HepG2 (cell line): Measurements from ENCODE around the gene TAF12. TPM values are rescaled to one million over a fixed set of nuclear protein-coding genes. Genes with fewer than 3 reads are reported as not detected.

Experiments used
- ARHGAP35 ChIP-seq: sonication (generic); formaldehyde crosslinking; IDR thresholded peaks from 2 replicates; pipeline ENCODE4 v1.9.0; 2022; ENCODE audit warnings: mild to moderate bottlenecking, inconsistent platforms, moderate library complexity, missing genetic modification reagents, borderline replicate concordance
- ARNTL ChIP-seq: sonication (generic); formaldehyde crosslinking; IDR thresholded peaks from 2 replicates; pipeline ENCODE4 v1.4.0; 2020; ENCODE audit warnings: mild to moderate bottlenecking, missing genetic modification reagents
- CREB1 ChIP-seq, 2 experiments: fragments of 450-650 bp in 1 of 2; IDR thresholded peaks; 2 replicates each; pipeline ENCODE4 v1.6.1; 2016 to 2017; ENCODE audit warnings: control low read depth in 1 of 2, mild to moderate bottlenecking in 1 of 2, missing compliant biosample characterization in 1 of 2, missing genetic modification characterization in 1 of 2
- FOXA1 ChIP-seq, 2 experiments: fragments of 450-650 bp in 1 of 2; sonication (generic) in 1 of 2; formaldehyde crosslinking in 1 of 2; IDR thresholded peaks; 2 replicates each; pipeline versions ENCODE4 v1.4.0 to v1.6.1; 2016 to 2020; ENCODE audit warnings: missing genetic modification reagents in 1 of 2
- FOXJ3 ChIP-seq: sonication (generic); formaldehyde crosslinking; IDR thresholded peaks from 2 replicates; pipeline ENCODE4 v1.4.0; 2020; ENCODE audit warnings: missing genetic modification reagents, mild to moderate bottlenecking, borderline replicate concordance
- HNRNPK ChIP-seq: fragments of 200-400 bp; formaldehyde crosslinking; IDR thresholded peaks from 2 replicates; pipeline ENCODE4 v1.6.1; 2018; ENCODE audit warnings: low read length, low read depth, moderate library complexity, mild to moderate bottlenecking; ENCODE audit not compliant: poor library complexity, severe bottlenecking
- KLF16 ChIP-seq, 2 experiments: sonication (generic) in 1 of 2; formaldehyde crosslinking in 1 of 2; IDR thresholded peaks; 2 replicates each; pipeline versions ENCODE4 v1.6.1 to v1.8.0; 2016 to 2023; ENCODE audit warnings: missing genetic modification reagents in 2 of 2, missing compliant biosample characterization in 1 of 2
- MEIS2 ChIP-seq: sonication (generic); formaldehyde crosslinking; IDR thresholded peaks from 2 replicates; pipeline ENCODE4 v1.9.0; 2021; ENCODE audit warnings: mild to moderate bottlenecking, missing genetic modification reagents
- RNF2 ChIP-seq: fragments of 450-650 bp; conservative IDR thresholded peaks from 2 replicates; pipeline ENCODE4 v1.6.1; 2016; ENCODE audit warnings: low read depth
- SIX1 ChIP-seq: sonication (generic); formaldehyde crosslinking; IDR thresholded peaks from 2 replicates; pipeline ENCODE4 v1.4.0; 2020; ENCODE audit warnings: missing genetic modification reagents, borderline replicate concordance
- SNAI1 ChIP-seq: sonication (generic); formaldehyde crosslinking; IDR thresholded peaks from 2 replicates; pipeline ENCODE4 v1.5.0; 2020; ENCODE audit warnings: mild to moderate bottlenecking, missing genetic modification reagents, borderline replicate concordance
- SRSF9 ChIP-seq: fragments of 200-400 bp; formaldehyde crosslinking; IDR thresholded peaks from 2 replicates; pipeline ENCODE4 v1.6.1; 2018; ENCODE audit warnings: borderline replicate concordance, mild to moderate bottlenecking, low read depth, low read length; ENCODE audit not compliant: insufficient read depth, poor library complexity, severe bottlenecking
- ZBTB7B ChIP-seq: sonication (generic); formaldehyde crosslinking; IDR thresholded peaks from 2 replicates; pipeline ENCODE4 v1.4.0; 2020; ENCODE audit warnings: missing genetic modification reagents
- ZNF562 ChIP-seq: sonication (generic); formaldehyde crosslinking; IDR thresholded peaks from 2 replicates; pipeline ENCODE4 v1.8.0; 2022; ENCODE audit warnings: missing genetic modification reagents, borderline replicate concordance
- ZNF572 ChIP-seq: sonication (generic); formaldehyde crosslinking; IDR thresholded peaks from 2 replicates; pipeline ENCODE4 v1.5.1; 2020; ENCODE audit warnings: mild to moderate bottlenecking, missing genetic modification reagents
- ZSCAN9 ChIP-seq: IDR thresholded peaks from 2 replicates; pipeline ENCODE4 v1.6.1; 2016; ENCODE audit warnings: borderline replicate concordance
- polyA plus RNA-seq, 8 experiments: library from polyadenylated mRNA; depleted of rRNA in 3 of 8; stranded (reverse) in 7 of 8; unstranded in 1 of 8; fragments of >200 nt; fragmentation: Illumina TruSeq in 4 of 8; extraction: Trizol in 4 of 8; gene quantifications; 2 replicates each; pipeline versions ENCODE4 v1.2.1 to v1.2.3, GENCODE V29; 2011 to 2016; ENCODE audit warnings: low read depth in 4 of 8, missing spikeins in 1 of 8, mixed read lengths in 1 of 8; ENCODE audit not compliant: insufficient read depth in 1 of 8
- total RNA-seq, 5 experiments: library from RNA; depleted of rRNA; stranded (reverse); fragments of >200 nt; fragmentation: Illumina TruSeq; extraction: Trizol; gene quantifications; 2 replicates each; pipeline ENCODE4 v1.2.3, GENCODE V29; 2016; ENCODE audit warnings: low read depth in 1 of 5
- TF ChIP-seq, protein P1 (sequence below): sonication (generic); IDR thresholded peaks from 2 replicates; pipeline ENCODE4 v1.6.1; 2016; ENCODE audit warnings: low read depth, borderline replicate concordance
- TF ChIP-seq, protein P2 (sequence below), 2 experiments: fragments of 450-650 bp in 1 of 2; sonication (generic) in 1 of 2; formaldehyde crosslinking; IDR thresholded peaks; 2 replicates each; pipeline versions ENCODE4 v1.5.0 to v1.8.0; 2020 to 2022; ENCODE audit warnings: mild to moderate bottlenecking in 1 of 2, missing genetic modification reagents in 1 of 2
- TF ChIP-seq, protein P3 (sequence below): fragments of 450-650 bp; IDR thresholded peaks from 2 replicates; pipeline ENCODE4 v1.6.1; 2016
- TF ChIP-seq, protein P4 (sequence below): IDR thresholded peaks from 2 replicates; pipeline ENCODE4 v1.6.1; 2016; ENCODE audit warnings: low read depth, control low read depth

The TAF12 gene
- total and polyA plus RNA-seq, 2 of the 13 experiments (the other 11 are each of a cell fraction or from before 2014, with no cell fraction given): 16.3 to 17.1 TPM

DNA sequence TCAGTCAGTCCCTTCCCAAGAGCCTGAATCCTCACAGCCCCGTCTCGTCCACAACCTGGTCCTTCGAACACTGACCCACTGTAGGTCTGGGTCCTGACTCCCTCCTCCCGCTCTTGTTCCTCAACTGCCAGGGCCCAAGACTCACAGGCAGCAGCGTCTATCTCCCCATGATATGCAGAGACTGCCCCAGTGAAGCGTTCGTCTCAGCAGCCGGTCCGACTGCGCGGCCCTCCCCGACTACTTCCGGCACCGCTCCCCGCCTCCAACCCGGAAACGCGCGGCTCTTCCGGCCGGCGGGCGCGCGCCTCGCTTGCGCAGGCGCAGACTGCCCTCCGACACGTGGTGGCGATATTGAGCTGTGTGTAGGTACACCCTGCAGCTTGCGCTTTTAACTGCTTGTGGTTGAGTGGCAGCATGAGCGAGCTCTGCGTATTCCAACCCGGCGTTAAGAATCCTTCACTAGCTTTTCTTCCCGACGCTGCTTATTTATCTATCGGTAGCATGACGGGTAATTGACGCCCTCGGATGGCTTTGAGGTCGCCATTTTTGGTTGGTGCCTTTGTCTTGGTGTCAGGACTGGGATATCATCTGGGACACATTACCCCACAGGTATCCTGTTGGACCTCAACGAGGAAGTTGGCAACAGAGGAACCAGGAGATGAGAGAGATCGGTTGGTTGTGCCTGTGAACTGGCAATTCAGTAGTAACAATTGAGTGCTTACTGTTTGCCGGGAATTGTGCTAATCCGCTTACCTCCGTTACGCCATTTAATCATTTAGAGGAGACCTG is at the start of gene TAF12 (continued):
- peak; percentile 91; the same call in 1 of the 2 replicates for TF ChIP-seq ZNF572 (CRISPR knock-in tag)
- TF ChIP-seq ARNTL (CRISPR knock-in tag): peak; percentile 40; the same call in 1 of the 2 replicates
- TF ChIP-seq SNAI1 (CRISPR knock-in tag): no peak
- TF ChIP-seq ARHGAP35: peak; percentile 91
- TF ChIP-seq HNRNPK: no peak
- TF ChIP-seq CREB1 (IDR thresholded peaks at IDR 0.05): peak; percentile 55
- TF ChIP-seq CREB1 (CRISPR knock-in tag; IDR thresholded peaks at IDR 0.05): peak; percentile 84
- TF ChIP-seq FOXA1 (IDR thresholded peaks at IDR 0.05): no peak
- 0 out of 2 replicates have a peak, but pooled peaks have one; percentile 24 for TF ChIP-seq FOXA1 (CRISPR knock-in tag; IDR thresholded peaks at IDR 0.05)
- TF ChIP-seq FOXJ3 (CRISPR knock-in tag): peak; percentile 45
- peak in 1 of 2 experiments; percentile 82; a peak in 2 of 4 replicates for TF ChIP-seq KLF16 (CRISPR knock-in tag; IDR thresholded peaks at IDR 0.05)
- peak; percentile 77; the same call in 1 of the 2 replicates for TF ChIP-seq ZBTB7B (CRISPR knock-in tag)
- TF ChIP-seq ZNF562 (CRISPR knock-in tag): peak; percentile 62; the same call in 1 of the 2 replicates
- TF ChIP-seq, protein P1, sequence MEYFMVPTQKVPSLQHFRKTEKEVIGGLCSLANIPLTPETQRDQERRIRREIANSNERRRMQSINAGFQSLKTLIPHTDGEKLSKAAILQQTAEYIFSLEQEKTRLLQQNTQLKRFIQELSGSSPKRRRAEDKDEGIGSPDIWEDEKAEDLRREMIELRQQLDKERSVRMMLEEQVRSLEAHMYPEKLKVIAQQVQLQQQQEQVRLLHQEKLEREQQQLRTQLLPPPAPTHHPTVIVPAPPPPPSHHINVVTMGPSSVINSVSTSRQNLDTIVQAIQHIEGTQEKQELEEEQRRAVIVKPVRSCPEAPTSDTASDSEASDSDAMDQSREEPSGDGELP: peak; percentile 19; the same call in 1 of the 2 replicates
- no peak; the same call in 1 of the 2 replicates for TF ChIP-seq SIX1 (CRISPR knock-in tag)
- peak; percentile 86 for TF ChIP-seq MEIS2 (CRISPR knock-in tag)
- TF ChIP-seq ZSCAN9 (CRISPR knock-in tag): 0 out of 2 replicates have a peak, but pooled peaks have one; percentile 56
- TF ChIP-seq, protein P2, sequence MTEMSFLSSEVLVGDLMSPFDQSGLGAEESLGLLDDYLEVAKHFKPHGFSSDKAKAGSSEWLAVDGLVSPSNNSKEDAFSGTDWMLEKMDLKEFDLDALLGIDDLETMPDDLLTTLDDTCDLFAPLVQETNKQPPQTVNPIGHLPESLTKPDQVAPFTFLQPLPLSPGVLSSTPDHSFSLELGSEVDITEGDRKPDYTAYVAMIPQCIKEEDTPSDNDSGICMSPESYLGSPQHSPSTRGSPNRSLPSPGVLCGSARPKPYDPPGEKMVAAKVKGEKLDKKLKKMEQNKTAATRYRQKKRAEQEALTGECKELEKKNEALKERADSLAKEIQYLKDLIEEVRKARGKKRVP (CRISPR knock-in tag; IDR thresholded peaks at IDR 0.05): peak in 1 of 2 experiments; percentile 61; a peak in 1 of 4 replicates
- TF ChIP-seq, protein P3, sequence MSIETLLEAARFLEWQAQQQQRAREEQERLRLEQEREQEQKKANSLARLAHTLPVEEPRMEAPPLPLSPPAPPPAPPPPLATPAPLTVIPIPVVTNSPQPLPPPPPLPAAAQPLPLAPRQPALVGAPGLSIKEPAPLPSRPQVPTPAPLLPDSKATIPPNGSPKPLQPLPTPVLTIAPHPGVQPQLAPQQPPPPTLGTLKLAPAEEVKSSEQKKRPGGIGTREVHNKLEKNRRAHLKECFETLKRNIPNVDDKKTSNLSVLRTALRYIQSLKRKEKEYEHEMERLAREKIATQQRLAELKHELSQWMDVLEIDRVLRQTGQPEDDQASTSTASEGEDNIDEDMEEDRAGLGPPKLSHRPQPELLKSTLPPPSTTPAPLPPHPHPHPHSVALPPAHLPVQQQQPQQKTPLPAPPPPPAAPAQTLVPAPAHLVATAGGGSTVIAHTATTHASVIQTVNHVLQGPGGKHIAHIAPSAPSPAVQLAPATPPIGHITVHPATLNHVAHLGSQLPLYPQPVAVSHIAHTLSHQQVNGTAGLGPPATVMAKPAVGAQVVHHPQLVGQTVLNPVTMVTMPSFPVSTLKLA: peak; percentile 95
- TF ChIP-seq SRSF9: no peak
- peak; percentile 65; the same call in 1 of the 2 replicates for TF ChIP-seq RNF2
- TF ChIP-seq, protein P4, sequence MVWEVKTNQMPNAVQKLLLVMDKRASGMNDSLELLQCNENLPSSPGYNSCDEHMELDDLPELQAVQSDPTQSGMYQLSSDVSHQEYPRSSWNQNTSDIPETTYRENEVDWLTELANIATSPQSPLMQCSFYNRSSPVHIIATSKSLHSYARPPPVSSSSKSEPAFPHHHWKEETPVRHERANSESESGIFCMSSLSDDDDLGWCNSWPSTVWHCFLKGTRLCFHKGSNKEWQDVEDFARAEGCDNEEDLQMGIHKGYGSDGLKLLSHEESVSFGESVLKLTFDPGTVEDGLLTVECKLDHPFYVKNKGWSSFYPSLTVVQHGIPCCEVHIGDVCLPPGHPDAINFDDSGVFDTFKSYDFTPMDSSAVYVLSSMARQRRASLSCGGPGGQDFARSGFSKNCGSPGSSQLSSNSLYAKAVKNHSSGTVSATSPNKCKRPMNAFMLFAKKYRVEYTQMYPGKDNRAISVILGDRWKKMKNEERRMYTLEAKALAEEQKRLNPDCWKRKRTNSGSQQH (CRISPR knock-in tag): peak; percentile 76; the same call in 1 of the 2 replicates
